ENCODE data around the gene SLC5A11.

Gene SLC5A11

GRCh38 chr16:24847358-24847664 lies 1.5 kb downstream of the SLC5A11 start:
- TF ChIP-seq CTCF (IDR thresholded peaks at IDR 0.05; ENCODE audit: extremely low read depth, missing control alignments), result no peak
- DNase-seq (ENCODE audit: low spot score), result no peak

- no peak for TF ChIP-seq CTCF (IDR thresholded peaks at IDR 0.05; ENCODE audit: extremely low read depth, missing control alignments)
Measured at GRCh38 chr16:24848065-24848464, 2.3 kb downstream of the SLC5A11 start.

GRCh38 chr16:24849641-24850040 lies 3.9 kb downstream of the SLC5A11 start:
- no peak for TF ChIP-seq CTCF (IDR thresholded peaks at IDR 0.05; ENCODE audit: extremely low read depth, missing control alignments)
- DNase-seq (ENCODE audit: low spot score), result no peak

More at GRCh38 chr16:24848065-24848464, 2.3 kb downstream of the SLC5A11 start:
- DNase-seq (ENCODE audit: low spot score), result no peak

- no peak for TF ChIP-seq CTCF (IDR thresholded peaks at IDR 0.05; ENCODE audit: extremely low read depth, missing control alignments)
- no peak for DNase-seq (ENCODE audit: low spot score)
Measured at GRCh38 chr16:24850289-24850938, 4.7 kb downstream of the SLC5A11 start.

- no peak for TF ChIP-seq CTCF (IDR thresholded peaks at IDR 0.05; ENCODE audit: extremely low read depth, missing control alignments)
- no peak for DNase-seq (ENCODE audit: low spot score)
Measured at GRCh38 chr16:24851700-24852099, 5.9 kb downstream of the SLC5A11 start.

- DNase-seq (ENCODE audit: low spot score), result no peak
Measured at GRCh38 chr16:24852281-24852721, 6.5 kb downstream of the SLC5A11 start.

More at GRCh38 chr16:24852281-24852721, 6.5 kb downstream of the SLC5A11 start:
- TF ChIP-seq CTCF (IDR thresholded peaks at IDR 0.05; ENCODE audit: extremely low read depth, missing control alignments), result no peak
